Stimulated activated CD8-positive, alpha-beta memory T cell treated with anti-CD3 and anti-CD28 coated beads, Interleukin-15, amount 100 ng/mL, for 24 hours (primary cell): ENCODE results near the gene MAP1B.

Source experiments
- DNase-seq: peaks from one replicate; pipeline ENCODE4 v3.0.0-alpha.2; 2020; ENCODE audit warnings: low read depth

The MAP1B gene

DNA sequence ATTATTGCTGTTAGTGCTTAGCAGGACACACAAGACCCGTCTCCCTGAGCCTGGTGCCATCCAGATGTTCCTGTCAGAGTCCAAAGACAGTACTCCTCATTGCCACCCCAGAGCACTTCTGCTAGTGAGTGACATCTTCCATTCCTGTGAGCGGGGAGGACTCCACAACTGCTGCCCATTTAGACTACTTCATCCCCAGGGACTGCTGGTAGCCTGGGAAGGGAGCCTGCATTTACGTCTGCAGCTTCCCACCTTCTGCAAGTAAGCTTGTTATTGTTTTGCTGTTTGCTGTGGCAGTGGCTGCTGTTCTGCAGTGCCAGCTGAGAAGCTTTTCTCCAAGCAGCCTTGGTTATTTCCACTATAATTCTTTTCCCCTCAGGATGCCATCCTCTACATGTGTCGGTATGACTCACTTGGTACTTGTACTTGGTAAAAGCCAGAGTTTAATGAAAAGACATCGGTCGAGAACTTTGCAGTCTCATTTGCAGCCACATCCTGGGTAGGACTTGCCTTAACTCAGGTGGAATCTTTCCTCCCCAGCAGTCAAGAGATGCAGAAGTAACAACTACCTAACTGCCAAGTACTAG is 10.6 kb upstream of the MAP1B start:
- DNase-seq, result no peak

DNA sequence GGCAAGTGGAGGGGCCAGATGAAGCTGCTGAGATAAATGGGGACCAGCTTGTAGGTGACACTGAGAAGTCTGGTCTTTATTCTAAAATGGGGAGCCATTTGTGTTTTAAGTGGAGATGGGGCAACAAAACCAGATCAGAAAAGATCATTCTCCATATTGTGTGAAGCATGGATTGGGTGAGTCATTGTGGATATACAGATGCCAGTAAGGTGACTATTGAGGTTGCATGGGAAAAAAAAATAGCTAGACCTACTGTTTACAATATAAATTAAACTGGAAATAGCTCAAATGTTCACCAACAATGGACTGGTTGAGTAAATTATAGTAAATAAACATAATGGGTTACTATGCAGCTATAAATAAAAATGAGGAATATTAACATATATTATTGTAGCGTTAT is 5.4 kb upstream of the MAP1B start:
- no peak for DNase-seq

DNA sequence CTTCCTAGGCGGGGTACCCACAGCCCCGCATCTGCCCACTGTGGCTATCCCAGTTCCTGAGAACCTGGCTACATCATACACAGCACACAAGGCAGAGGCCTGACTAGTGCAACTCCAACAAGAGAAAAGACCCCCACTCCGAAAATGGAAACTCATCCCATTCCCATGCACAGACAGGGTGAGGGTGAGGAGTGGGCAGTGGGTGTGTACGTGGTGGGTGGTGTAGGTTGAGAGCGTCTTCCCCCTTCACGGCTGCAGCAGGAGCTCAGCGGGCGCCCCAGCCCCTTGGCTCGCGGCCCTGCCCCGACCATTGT is 501 bp upstream of the MAP1B start:
- DNase-seq, result no peak

DNA sequence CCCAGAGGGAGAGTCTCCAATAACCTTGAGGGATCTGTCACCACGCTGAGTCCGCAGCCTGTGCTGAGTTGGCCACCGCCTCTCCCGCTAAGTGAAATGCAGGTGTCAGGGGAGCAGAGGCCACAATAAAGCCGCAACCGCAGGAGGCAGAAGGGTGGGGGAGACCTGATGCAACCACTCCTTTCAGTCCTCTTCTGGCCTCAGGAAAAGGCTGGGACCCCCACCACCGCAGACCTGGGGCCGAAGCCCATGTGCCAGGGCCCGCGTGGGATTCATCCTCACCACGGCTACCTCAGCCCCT is 576 bp downstream of the MAP1B start:
- no peak for DNase-seq

DNA sequence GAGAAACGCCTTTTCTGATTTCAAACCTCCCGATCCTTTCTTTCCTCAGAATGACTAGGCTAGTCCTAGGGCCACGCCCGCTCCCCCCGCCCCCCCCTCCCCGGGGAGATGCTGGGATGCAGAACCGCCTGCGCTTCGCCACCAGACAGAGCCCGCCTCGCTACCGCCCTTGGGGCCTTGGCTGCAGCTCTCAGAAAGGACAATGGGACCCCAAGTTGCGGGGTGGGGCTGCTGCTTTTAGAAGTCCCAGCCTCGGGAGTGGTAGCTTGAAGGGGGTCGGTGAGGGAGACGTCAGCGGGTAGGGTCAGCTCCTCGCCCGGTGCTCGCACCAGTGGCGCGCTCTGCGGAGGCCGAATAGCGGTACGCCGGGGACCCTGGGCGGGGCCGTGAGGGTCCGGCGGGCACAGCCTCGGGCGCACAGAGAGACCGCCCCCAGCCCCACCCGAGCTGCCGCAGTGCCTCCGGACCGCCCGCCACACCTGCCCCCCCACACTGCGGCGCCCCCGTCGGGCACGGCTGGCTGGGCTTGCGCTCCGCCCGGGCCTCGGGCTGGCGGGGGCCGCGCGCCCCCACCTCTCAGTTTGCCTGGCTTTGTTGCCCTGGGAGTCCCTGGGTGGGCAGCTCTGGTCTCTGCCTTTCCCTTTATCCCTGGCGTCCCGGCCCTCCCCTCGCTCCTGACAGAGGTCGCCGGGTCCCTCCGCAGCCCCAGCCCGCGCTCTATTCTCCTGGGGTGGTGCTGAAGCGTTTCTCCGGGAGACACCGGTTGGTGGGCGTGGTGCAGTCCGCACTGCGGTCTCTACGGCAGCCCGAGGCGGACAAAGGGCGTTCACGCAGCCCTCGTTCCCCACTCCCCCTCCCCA is 1.2 kb downstream of the MAP1B start:
- no peak for DNase-seq

DNA sequence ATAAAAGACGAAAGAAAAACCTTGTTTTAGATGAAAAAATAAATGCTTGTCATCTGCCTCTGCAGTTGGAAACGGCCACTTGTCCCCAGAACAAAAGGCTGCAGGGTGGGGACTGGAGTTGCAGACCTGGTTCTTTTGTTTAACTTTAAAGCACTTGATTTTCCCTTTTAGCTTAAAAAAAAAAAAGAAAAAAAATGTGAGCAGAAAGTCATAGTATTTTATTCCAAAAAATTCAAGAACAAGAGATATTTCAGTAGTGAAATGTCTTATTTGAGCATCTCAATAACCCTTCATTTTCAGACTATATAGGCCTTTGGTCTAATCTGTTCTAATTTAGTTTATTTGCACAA is 1.8 kb downstream of the MAP1B start:
- DNase-seq, result no peak

DNA sequence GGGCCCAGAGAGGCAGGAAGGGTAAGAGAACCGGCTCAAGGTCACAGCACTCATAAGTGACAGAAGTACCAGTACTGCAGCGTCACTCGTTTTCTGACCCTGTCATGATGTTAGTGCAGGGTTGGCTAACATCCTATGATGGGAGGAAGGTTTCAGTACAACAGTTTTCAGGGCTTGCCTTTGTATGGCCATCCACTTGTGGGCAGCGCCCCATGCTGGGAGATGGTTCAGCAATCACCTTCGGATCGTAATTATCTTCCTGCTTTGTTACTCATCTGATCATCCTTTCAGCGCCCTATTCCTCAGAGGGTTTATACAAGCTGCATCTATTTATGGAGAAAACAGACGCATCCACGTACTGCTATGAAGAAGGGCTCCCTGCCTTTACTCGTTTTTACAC is 2.4 kb downstream of the MAP1B start:
- DNase-seq, result no peak

DNA sequence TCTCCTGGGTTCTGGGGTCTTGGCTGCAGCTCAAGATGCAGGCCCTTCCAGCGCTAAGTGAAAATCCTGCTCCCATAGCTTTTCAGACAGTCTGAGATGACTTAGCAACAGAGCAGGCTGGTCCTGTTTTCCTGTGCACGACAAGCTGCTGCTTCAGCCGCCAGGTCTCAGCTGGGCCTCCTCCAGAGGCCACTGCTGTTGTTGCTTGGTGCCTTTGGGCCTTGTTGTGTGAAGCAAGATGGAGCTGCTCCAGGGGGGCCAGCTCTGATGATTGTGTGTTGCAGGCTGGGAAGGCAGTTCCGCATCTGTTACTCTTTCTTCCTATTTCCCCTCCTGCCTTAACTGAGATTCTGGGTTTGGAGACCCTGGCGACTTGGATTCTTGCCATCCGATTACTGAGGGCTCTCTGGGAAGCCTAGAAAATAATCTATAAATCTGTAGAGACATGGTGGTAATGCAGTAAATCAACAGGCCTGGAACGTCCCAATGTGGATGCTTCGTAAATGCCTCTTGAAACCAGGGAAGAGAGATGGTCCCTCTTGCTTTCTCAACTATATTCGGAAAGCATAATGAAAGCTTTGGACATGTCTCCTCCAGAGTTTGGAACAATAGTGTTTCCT is 3.2 kb downstream of the MAP1B start:
- DNase-seq, result no peak

DNA sequence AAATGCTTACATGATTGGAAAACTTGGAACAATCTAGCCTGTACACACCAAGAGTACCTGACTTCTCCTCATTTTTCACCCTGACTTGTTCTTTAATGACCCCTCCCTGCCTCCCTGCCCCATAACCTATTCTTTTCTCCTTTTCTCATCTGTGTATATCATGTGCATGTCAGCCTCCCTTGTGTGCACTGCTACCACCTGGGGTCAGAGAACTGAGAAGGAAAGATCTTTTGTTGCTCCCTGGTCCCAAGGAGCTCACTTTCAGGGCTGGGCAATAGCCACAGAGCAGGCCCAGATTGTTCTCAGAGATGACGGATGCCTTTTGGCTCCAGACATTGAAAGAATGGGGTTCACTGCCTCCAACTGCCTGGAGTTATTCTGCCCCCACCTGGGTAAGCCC is 5.1 kb downstream of the MAP1B start:
- DNase-seq, result no peak

DNA sequence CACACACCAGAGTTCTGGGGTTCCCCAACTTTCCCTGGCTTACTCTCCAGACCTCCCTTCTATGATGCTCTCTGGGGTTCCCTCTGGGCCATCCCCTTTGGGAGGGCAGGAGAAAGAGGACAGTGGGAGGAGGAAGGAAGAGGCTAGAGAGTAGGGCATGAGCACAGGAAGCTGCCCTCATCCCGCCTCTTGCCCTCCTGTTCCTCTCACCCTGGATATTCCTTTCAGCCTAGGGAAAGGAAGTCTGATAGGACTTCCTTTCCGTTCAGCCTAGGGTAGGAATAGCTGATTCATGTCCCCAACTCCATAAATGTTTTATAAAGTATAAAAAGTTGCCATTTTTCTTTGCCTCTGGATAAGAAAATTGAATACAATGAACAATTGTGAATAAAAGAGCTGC is 7.4 kb downstream of the MAP1B start:
- DNase-seq, result no peak

DNA sequence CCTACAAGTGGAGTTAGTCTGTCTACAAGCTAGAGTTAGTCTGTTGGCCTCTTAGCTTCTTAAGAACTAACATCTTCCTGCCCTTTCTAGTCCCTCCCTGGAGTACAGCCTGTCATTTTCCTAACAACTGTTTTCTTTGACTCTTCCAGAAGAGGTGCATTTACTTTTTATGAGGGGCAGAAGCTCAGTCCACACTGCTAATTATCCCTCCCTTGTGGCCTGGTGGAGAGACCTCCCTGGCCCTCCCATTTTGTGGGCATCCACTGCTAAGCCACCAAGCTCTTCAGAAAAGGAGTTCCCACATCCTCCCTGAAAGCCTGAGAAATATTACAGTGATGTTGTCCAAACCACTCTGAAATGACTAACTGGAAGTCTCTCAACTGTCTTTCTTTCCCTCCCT is 8.0 kb downstream of the MAP1B start:
- no peak for DNase-seq

DNA sequence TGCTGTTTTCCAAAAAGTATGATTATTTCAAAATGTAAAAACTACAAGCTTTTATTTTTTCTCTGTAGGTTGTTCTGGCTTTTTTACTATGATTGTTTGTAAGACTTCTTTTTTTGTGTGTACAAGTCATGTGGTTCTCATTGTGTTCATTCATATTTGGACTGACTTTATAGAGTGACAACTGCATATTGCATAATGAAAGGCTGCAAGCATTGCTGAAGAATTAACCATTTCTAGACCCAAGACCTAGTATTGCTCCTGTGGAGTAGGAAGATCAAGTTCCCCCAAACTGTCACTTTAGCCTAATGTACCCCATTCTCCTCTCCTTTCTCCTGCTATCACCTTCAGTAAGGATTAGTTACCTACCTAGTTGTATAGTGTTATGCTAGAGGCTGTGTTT is 10.0 kb downstream of the MAP1B start:
- DNase-seq, result no peak

DNA sequence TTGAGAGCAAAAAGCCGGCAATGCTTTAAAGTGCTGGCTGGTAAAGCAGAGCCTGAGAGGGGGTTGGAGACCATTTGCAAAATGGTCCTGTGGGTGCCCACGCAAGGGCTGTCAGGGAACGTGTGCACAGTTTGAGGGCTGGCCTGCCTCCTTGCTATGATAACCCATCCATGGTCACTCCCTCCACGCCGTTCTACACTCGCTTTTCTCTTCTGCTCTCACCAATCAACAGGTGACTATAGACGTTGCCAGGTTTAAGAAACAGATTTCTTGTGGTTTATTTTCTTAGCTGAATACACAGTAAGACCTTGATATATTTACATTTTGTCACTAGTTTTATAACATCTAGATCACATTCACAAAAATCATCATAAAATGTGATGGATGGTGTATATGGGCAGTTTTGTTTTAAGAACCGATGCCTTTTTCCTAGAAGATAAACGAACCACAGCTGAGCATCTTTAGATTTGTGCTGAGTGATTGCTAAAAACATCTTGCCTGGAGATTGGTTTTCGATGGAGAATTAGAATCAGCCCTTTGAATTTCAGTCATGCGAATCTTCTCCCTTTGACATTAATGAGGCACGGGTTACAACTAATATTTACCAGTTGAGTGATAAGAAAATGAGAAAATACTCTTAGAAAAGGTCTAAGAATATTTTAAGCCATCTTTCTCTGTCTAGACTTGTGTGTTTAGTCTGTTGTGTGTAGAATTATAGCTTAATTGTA is 13.9 kb downstream of the MAP1B start:
- DNase-seq, result no peak

DNA sequence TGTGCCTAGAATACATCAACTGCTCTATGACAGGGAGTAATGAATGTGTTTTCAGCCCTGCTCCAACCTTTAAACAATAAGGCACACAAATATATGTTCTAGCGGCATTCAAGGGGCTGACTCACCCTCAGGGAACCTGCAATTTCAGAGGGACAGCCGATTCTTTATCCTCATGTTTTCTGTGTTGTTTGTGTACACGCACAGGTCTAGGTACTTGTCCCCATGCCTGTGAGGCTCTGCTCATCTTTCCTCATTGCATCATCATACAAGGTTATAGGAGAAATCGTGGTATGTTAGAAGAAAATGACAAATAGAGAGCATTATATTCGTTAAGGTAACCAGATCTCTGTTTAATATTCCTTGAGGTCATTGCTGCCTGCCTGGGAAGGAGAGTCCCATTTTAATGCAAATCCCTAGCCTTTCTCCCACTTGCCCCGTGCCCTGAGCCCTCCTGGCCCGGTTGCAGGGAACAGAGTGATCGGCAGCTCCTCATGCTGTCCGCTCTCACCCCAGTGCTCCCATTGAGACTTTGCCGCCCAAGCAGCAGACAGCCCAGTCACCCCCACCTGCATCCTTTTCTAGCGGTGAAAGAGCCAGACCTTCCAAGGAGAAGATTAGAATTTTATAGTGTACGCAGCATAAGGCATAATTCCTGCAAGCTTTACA is 14.6 kb downstream of the MAP1B start:
- DNase-seq, result no peak

DNA sequence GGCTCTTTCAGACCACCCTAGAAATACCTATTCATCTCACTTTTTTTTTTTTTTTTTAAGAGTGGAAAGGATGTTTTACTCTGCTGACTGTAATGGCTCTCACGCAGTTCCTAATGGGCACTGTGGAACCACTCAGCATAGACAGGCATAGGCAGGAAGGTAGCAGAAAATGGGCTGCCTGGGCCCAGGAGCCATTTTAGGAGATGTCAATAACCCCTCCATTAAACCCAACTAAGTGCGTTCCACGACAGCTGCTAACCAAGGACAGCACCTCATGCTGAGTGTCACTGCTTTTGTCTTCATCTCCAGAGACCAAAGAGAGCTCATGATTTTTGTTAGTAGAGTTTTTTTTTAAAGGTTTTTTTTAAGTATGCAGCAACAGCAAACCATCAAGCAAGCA is 15.3 kb downstream of the MAP1B start:
- no peak for DNase-seq

DNA sequence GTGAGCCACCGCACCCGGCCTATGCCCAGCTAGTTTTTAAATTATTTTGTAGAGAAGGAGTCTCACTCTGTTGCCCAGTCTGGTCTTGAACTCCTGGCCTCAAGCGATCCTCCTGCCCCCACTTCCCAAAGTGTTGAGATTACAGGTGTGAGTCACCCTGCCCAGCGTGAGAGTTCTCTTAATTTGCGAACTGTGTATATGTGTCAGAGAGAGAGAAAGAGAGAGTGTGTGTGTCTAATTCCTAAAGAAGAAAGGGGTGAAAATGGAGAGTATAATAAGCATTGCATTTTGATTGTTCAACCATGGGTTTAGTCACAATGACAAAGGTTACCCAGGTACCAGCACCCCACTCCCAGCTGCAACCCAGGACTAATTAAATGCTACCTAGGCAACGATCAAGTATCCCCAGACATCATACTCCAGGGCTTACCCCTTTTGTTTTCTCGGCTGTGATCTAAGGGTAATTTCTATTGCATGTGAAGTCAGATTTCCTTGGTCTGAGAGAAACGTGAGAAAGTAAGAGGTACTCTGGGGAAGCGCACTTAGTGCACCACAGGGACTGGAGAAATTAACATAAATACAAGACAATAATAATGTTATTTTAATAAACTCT is 16.6 kb downstream of the MAP1B start:
- DNase-seq, result no peak

DNA sequence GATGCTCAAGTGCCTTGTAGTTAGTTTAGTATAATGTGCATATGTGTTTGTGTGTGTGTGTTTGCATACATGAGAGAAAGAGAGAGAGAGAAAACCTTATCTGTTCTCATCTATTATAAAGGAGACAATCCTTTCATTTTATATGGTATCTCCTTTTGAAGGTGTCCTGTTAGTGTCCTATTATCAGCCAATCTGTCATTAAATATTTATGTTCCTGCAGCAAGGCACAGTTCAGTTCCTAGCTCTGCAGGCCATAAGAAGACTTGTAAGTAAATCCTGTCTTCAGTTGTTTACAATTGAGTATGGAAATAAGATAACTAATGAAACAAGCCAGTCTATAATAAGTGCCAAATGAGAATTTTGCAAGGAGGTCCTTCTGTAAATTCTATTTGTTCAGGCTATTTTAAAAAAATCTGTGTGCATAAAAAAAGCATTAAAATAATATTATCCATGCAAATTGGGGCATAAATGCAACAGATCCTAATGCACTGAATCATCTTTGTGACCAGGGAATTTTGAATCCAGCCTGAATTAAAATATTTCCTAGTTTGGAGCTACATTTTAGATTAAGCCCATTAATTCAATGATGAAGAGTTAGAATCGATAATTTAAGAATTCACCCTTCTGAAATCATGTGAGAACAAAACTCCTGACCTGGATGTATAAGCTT is 18.1 kb downstream of the MAP1B start:
- no peak for DNase-seq

DNA sequence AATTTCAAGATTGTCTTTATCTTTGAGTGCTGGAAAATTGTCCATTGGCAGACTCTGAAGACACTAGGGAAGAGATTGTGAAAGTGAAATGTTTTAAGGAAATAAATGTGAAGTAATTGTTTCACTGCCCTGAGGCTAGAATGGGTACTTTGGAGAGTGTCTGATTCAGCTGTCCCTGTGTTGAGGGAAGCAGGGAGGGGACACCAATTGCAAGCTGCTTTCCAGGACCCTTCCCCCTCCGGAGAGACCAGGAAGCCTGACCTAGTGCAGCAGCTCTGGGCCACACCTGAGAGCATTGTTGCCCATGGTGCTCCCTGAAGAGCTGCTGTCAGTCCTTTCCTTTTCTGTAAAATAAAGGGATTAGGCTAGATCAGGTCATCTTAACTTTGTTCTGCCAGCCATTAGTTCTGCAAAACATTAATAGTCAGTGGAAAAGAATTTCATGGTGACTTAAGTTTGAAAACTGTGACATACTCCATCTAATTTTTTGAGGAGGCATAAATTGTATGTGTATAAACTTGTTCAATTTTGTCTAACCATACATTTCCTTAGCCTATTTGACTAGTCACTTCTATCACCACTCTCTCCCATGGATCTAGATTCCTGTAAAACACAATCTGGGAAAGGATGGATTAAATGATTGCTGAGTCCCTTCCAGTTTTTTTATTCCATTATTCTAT is 18.8 kb downstream of the MAP1B start:
- no peak for DNase-seq

DNA sequence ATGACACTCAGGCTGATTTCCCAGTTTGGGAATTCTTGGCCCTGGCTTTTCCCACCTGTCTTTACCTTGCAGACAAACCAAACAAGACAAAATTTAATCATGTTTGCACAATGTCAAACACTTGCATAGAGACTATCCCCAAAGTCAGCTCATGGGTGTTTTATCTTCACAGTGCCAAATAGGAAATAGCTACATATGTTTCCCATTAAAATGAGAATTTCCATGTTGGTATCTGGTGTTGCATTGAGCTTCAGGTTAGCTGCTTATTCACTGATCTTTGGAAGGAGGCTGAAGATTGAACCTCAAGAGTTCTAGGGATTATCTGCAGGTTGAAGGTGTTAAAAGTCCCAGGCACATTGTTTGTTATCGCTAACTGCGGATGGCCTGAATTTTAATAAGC is 19.5 kb downstream of the MAP1B start:
- DNase-seq, result no peak

DNA sequence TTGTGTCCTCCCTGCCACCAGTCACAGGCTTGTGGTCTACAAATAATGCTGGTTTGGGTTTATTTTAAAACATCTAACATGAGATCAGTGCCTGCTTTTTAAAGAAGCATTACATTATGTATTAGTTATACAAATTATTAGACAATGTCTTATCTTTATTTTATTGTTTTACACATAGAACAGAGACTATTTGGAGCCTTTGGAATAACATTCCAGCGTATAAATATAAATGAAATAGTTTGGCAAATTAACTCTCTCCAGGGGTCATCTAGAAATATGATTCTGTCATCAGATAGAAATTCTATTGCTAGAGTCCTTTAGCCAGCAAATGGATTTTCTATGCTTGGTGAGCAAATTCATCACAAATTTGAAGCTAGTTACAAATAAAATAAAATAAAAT is 22.4 kb downstream of the MAP1B start:
- no peak for DNase-seq

DNA sequence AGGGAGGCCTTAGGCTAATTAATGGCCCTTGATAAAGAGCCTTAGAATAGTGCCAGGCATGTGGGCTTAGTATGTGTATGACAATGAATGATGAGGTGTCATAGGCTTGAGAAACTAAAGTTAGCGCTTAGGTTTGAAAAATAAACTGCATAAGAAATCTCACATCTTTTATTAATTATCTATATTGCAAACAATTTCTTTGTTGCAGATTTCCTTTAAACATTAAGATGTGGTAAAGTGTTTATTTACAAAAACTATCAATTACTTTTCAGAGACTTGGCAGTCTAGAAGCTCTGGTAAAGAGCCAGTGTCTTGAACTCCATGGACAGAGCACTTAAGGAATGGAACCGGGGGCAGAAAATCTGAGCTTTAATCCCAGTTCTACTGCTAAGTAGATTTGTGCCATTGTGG is 23.1 kb downstream of the MAP1B start:
- no peak for DNase-seq
